HUDEP-2 (cell line): ENCODE measurements around the gene CNGA3.
A peak's percentile ranks its signal among the peaks of the same experiment; 100 is the strongest.
"Not testable (repeated sequence)": the region's sequence is repeated elsewhere in the genome, so short reads cannot be mapped to it uniquely, and the experiment has no call there.

Source experiments
- DNase-seq, 76 experiments: peaks; one replicate each; lab custom pipeline; 2025; ENCODE audit not compliant: unreplicated experiment in 76 of 76; lab: John Stamatoyannopoulos, UW

The CNGA3 gene

DNA sequence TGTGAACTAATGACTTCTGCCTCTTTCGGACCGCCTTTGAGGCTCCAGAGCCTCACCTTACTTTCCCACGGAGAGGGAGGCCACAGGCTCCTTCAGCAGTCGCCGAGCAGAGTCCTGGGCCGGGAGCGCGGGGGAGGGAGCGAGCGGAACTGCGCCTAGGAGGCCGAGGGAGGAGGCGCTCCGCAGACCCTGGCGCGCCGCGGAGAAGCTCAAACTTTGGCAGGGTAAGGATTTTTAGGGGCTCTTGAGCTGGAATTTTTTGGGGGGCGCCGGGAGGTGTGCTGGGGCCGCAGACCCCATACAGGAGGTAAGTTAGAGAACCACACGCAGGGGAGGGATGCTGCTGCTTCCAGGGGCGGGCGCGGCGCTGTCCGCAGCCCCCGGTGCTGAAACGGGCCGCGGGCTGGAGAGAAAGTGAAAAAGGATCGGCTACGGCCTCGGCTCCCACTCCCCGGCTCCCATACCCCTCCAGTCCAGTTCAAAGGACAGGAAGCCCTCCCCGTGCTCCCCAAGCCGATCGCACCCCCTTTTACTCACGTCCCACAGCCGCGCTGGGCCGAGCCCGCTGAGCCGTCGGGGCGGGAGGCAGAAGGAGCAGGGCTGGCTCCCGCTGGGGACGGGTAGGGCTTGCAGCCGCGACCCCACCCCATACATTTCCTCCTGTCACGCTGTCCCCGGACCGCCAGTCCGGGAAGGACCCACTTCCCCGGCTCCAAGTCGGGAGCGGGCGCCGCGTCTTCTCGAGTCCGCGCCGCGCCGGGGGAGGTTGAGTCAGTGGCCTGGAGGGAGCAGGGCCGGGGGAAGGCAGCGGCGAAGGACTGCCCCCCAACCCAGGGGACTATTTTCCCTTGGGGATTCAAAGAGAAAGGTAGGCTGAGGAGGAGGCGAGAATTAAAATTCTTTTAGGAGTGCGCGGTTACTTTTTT is at the start of gene CNGA3:
TSS of gene CNGA3 (plus strand) at position 146 of the 926 bp plus-strand sequence. CDS start 23,520 bp downstream, outside the sequence.
- DNase-seq = peak in 6 of 76 experiments; percentile 1 to 11 (median 4)

GRCh38 chr2:98297817-98298682 is 48.2 kb upstream of the CNGA3 start:
- no peak for DNase-seq

GRCh38 chr2:98298683-98299164 is 47.5 kb upstream of the CNGA3 start:
- no peak for DNase-seq

- DNase-seq = no peak
These were observed 46.9 kb upstream of the CNGA3 start for GRCh38 chr2:98299211-98299905.

- no peak for DNase-seq
These were observed 45.9 kb upstream of the CNGA3 start for GRCh38 chr2:98300141-98300874.

GRCh38 chr2:98301469-98301868 is 44.8 kb upstream of the CNGA3 start:
- no peak for DNase-seq

- not testable (repeated sequence) for DNase-seq
These were observed 39.0 kb upstream of the CNGA3 start for GRCh38 chr2:98307131-98307696.

GRCh38 chr2:98308068-98308467 is 38.2 kb upstream of the CNGA3 start:
- DNase-seq = no peak

- DNase-seq = no peak
These were observed 37.7 kb upstream of the CNGA3 start for GRCh38 chr2:98308532-98308931.

DNA sequence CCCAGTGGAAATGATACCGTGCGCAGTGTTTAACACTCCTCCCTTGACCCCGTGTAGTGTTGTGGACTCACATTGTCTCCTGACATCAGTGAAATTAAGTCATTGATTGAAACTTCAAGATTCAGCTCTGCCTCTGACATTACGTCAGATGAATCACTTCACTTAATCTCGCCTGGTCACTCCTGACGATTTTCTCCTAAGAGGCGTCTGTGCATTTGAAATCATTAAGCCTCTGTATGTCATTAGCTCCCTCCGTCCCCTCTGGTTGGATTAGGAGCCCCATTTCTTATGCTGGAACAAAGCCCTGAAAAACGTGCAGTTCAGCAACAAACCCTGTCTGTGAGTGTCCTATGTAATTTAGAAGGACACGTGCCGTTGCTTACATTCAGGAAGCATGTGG is 36.7 kb upstream of the CNGA3 start:
- DNase-seq = no peak

DNA sequence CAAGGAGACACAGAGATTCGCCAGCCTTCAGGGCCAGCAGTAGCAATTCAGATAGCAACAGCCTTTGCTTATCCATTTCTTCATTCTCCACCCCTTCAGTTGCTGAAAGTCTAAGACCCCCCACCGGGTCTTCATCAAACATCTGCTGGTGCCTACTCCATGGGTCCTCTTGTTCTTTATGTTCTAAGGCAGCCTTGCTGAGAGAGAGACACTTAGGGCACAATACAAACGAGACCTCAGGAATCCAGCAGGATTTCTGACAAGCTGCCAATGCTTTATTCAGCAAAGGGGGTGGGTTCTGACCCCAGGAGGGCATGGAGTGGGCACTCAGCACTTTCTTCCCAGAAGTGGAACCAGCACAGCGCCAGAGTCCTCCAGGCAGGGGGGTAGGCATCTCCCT is 36.2 kb upstream of the CNGA3 start:
- DNase-seq = no peak

DNA sequence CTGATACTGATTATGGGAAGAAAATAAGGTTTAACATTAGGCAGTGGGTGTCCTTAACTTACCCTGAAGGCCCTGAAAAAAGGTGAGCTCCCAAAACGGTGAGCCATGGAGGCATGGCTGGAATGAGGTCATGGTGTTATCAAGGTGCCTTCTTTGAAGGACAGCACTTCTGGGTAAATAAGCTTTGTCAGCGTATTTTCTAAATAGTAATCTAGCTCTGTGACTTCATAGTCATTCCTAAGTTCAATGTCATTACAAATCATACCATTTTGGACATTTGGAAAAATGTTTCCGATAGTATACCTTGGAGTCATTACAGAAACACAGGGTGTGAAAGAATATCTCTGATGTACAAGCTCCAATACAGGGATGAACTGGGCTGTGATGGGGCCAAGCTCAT is 35.2 kb upstream of the CNGA3 start:
- no peak for DNase-seq

GRCh38 chr2:98311771-98312545 is 34.3 kb upstream of the CNGA3 start:
- peak in 4 of 76 experiments; percentile 5 to 18 (median 9) for DNase-seq

- DNase-seq = no peak
These were observed 32.6 kb upstream of the CNGA3 start for GRCh38 chr2:98313492-98314250.

- DNase-seq = no peak
These were observed 32.0 kb upstream of the CNGA3 start for GRCh38 chr2:98314251-98314650.

DNA sequence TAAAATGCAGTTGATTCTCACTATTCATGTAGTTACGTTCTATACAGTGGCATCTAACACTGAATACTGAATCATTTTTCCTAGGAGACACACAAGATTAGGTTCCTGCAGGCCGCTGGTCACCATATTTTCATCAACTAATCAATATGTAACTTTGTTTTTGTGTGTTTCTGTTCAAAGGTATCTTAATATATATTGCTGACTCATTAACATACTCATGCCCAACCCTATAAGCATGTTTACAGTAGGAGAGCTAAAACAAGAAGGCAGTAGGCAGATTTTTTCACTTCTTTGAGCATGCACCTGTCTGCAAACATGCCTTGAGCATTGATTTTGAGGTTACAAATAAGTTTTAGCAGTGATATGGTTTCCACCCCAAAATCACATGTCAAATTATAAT is 30.3 kb upstream of the CNGA3 start:
- DNase-seq = no peak

DNA sequence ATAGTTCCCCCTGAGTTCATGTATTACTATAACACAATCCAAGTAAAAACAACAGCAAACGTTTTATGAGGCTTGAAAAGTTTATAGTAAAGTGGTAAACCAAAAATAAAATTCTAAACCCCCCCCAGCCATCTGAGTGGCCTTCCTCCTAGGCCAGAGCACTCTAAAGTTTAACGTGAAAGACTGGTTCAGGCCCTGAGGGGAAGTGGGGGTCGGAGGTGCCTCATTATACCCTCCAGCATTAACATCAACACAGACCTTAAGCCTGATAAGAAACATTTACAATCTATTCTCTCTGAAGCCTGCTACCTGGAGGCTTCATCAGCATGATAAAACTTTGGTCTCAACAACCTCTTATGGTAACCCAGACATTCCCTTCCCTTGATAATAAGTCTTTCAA is 29.0 kb upstream of the CNGA3 start:
- DNase-seq = no peak

DNA sequence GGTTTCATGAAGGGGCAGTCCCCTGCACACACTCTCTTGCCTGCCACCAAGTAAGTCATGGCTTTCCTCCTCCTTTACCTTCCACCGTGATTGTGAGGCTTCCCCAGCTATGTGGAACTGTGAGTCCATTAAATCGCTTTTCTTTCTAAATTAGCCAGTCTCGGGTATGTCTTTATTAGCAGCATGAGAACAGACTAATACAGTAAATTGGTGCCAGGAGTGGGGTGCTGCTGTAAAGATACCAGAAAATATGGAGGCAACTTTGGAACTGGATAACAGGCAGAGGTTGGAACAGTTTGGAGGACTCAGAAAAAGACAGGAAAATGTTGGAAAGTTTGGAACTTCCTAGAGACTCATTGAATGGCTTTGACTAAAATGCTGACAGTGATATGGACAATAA is 26.1 kb upstream of the CNGA3 start:
- DNase-seq = not testable (repeated sequence)
